HepG2 (cell line): Measurements from ENCODE around the gene CELSR2. TPM values are rescaled to one million over a fixed set of nuclear protein-coding genes. Genes with fewer than 3 reads are reported as not detected.
A peak's percentile ranks its signal among the peaks of the same experiment; 100 is the strongest.

Experiments used
- ATF7 ChIP-seq, 2 experiments: fragments of 450-650 bp in 1 of 2; sonication (generic) in 1 of 2; formaldehyde crosslinking in 1 of 2; IDR thresholded peaks; 2 replicates each; pipeline versions ENCODE4 v1.4.0 to v1.6.1; 2016 to 2020; ENCODE audit warnings: antibody characterized with exemption in 1 of 2, mild to moderate bottlenecking in 1 of 2, missing genetic modification reagents in 1 of 2
- MTF2 ChIP-seq: sonication (generic); formaldehyde crosslinking; IDR thresholded peaks from 2 replicates; pipeline ENCODE4 v1.5.0; 2020; ENCODE audit warnings: missing genetic modification reagents, borderline replicate concordance
- NAIF1 ChIP-seq: sonication (generic); formaldehyde crosslinking; IDR thresholded peaks from 2 replicates; pipeline ENCODE4 v1.5.0; 2020; ENCODE audit warnings: mild to moderate bottlenecking, missing genetic modification reagents, borderline replicate concordance
- POLR2AphosphoS5 ChIP-seq: IDR thresholded peaks from 2 replicates; pipeline ENCODE4 v1.6.1; 2012; ENCODE audit warnings: low read depth, low read length
- PRMT3 ChIP-seq: sonication (generic); formaldehyde crosslinking; IDR thresholded peaks from 2 replicates; pipeline ENCODE4 v1.8.1; 2022; ENCODE audit warnings: low read depth, mild to moderate bottlenecking, moderate library complexity, missing genetic modification reagents, borderline replicate concordance
- SIX1 ChIP-seq: sonication (generic); formaldehyde crosslinking; IDR thresholded peaks from 2 replicates; pipeline ENCODE4 v1.4.0; 2020; ENCODE audit warnings: missing genetic modification reagents, borderline replicate concordance
- SMAD3 ChIP-seq: sonication (generic); formaldehyde crosslinking; IDR thresholded peaks from 2 replicates; pipeline ENCODE4 v1.4.0; 2020; ENCODE audit warnings: missing genetic modification reagents
- SMYD3 ChIP-seq: sonication (generic); formaldehyde crosslinking; IDR thresholded peaks from 2 replicates; pipeline ENCODE4 v1.8.1; 2023; ENCODE audit warnings: mild to moderate bottlenecking, missing genetic modification reagents
- WIZ ChIP-seq: sonication (generic); formaldehyde crosslinking; IDR thresholded peaks from 2 replicates; pipeline ENCODE4 v1.5.1; 2020; ENCODE audit warnings: mild to moderate bottlenecking, missing genetic modification reagents
- ZBTB20 ChIP-seq: sonication (generic); formaldehyde crosslinking; IDR thresholded peaks from 2 replicates; pipeline ENCODE4 v1.8.1; 2023; ENCODE audit warnings: missing genetic modification reagents, low read depth, mild to moderate bottlenecking, borderline replicate concordance
- ZBTB21 ChIP-seq: sonication (generic); formaldehyde crosslinking; IDR thresholded peaks from 2 replicates; pipeline ENCODE4 v1.4.0; 2020; ENCODE audit warnings: missing genetic modification reagents
- ZFP62 ChIP-seq: sonication (generic); formaldehyde crosslinking; IDR thresholded peaks from 2 replicates; pipeline ENCODE4 v1.4.0; 2020; ENCODE audit warnings: missing genetic modification reagents
- ZFP82 ChIP-seq: sonication (generic); formaldehyde crosslinking; IDR thresholded peaks from 2 replicates; pipeline ENCODE4 v1.5.1; 2020; ENCODE audit warnings: mild to moderate bottlenecking, missing genetic modification reagents, borderline replicate concordance
- ZNF577 ChIP-seq: sonication (generic); formaldehyde crosslinking; IDR thresholded peaks from 2 replicates; pipeline ENCODE4 v1.4.0; 2020; ENCODE audit warnings: mild to moderate bottlenecking, low read depth, missing genetic modification reagents, borderline replicate concordance
- ZNF670 ChIP-seq: sonication (generic); formaldehyde crosslinking; IDR thresholded peaks from 2 replicates; pipeline ENCODE4 v1.8.0; 2022; ENCODE audit warnings: mild to moderate bottlenecking, missing genetic modification reagents, borderline replicate concordance
- polyA plus RNA-seq, 8 experiments: library from polyadenylated mRNA; depleted of rRNA in 3 of 8; stranded (reverse) in 7 of 8; unstranded in 1 of 8; fragments of >200 nt; fragmentation: Illumina TruSeq in 4 of 8; extraction: Trizol in 4 of 8; gene quantifications; 2 replicates each; pipeline versions ENCODE4 v1.2.1 to v1.2.3, GENCODE V29; 2011 to 2016; ENCODE audit warnings: low read depth in 4 of 8, missing spikeins in 1 of 8, mixed read lengths in 1 of 8; ENCODE audit not compliant: insufficient read depth in 1 of 8
- total RNA-seq, 5 experiments: library from RNA; depleted of rRNA; stranded (reverse); fragments of >200 nt; fragmentation: Illumina TruSeq; extraction: Trizol; gene quantifications; 2 replicates each; pipeline ENCODE4 v1.2.3, GENCODE V29; 2016; ENCODE audit warnings: low read depth in 1 of 5
- TF ChIP-seq, protein P1 (sequence below): sonication (generic); formaldehyde crosslinking; IDR thresholded peaks from 2 replicates; pipeline ENCODE4 v1.8.0; 2022; ENCODE audit warnings: mild to moderate bottlenecking, missing genetic modification reagents, moderate library complexity
- TF ChIP-seq, protein P2 (sequence below): sonication (generic); formaldehyde crosslinking; IDR thresholded peaks from 2 replicates; pipeline ENCODE4 v1.4.0; 2020; ENCODE audit warnings: mild to moderate bottlenecking, missing genetic modification reagents
- TF ChIP-seq, protein P3 (sequence below): sonication (generic); formaldehyde crosslinking; IDR thresholded peaks from 2 replicates; pipeline ENCODE4 v1.4.0; 2020; ENCODE audit warnings: mild to moderate bottlenecking, missing genetic modification reagents
- TF ChIP-seq, protein P4 (sequence below): IDR thresholded peaks from 2 replicates; pipeline ENCODE4 v1.6.1; 2012; ENCODE audit warnings: low read depth, low read length, improper control_type of control experiment

Gene CELSR2
- total and polyA plus RNA-seq, 2 of the 13 experiments (the other 11 are each of a cell fraction or from before 2014, with no cell fraction given) = 4.0 to 6.6 TPM

DNA sequence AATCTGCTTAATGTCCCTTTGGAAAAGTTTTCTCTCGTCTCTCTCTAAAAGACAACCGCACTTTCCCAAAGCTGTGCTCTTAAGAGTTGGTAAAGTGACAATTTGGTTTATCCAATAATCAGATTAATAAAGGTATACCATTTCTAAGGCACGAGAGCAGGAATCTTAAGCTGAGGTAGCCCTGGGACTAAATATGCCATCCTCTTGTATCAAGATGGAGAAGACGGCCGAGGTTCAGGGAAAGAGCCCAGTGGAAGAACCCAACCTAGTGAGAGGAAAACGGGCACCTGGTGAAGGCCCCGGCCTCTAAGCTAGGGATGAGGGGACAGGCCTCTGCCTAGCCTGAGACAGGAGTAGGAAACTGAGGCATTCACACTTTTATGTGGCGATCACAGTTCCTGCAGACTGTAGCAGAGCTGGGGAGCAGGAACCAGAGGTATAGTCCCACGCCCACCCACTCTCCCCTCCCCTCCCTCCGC, 36.0 kb upstream of the CELSR2 start (continued):
- TF ChIP-seq NAIF1 (CRISPR knock-in tag) = no peak
- no peak for TF ChIP-seq ZBTB20 (CRISPR knock-in tag)
- TF ChIP-seq ZFP82 = no peak
- TF ChIP-seq SMYD3 (CRISPR knock-in tag) = no peak
- no peak for TF ChIP-seq SIX1 (CRISPR knock-in tag)
- TF ChIP-seq MTF2 (CRISPR knock-in tag) = no peak
- TF ChIP-seq PRMT3 (CRISPR knock-in tag) = no peak
- TF ChIP-seq ZFP62 (CRISPR knock-in tag) = no peak
- TF ChIP-seq POLR2AphosphoS5 = peak; percentile 86; the same call in 1 of the 2 replicates
- TF ChIP-seq, protein P1, sequence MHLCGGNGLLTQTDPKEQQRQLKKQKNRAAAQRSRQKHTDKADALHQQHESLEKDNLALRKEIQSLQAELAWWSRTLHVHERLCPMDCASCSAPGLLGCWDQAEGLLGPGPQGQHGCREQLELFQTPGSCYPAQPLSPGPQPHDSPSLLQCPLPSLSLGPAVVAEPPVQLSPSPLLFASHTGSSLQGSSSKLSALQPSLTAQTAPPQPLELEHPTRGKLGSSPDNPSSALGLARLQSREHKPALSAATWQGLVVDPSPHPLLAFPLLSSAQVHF (CRISPR knock-in tag) = no peak
- TF ChIP-seq, protein P2, sequence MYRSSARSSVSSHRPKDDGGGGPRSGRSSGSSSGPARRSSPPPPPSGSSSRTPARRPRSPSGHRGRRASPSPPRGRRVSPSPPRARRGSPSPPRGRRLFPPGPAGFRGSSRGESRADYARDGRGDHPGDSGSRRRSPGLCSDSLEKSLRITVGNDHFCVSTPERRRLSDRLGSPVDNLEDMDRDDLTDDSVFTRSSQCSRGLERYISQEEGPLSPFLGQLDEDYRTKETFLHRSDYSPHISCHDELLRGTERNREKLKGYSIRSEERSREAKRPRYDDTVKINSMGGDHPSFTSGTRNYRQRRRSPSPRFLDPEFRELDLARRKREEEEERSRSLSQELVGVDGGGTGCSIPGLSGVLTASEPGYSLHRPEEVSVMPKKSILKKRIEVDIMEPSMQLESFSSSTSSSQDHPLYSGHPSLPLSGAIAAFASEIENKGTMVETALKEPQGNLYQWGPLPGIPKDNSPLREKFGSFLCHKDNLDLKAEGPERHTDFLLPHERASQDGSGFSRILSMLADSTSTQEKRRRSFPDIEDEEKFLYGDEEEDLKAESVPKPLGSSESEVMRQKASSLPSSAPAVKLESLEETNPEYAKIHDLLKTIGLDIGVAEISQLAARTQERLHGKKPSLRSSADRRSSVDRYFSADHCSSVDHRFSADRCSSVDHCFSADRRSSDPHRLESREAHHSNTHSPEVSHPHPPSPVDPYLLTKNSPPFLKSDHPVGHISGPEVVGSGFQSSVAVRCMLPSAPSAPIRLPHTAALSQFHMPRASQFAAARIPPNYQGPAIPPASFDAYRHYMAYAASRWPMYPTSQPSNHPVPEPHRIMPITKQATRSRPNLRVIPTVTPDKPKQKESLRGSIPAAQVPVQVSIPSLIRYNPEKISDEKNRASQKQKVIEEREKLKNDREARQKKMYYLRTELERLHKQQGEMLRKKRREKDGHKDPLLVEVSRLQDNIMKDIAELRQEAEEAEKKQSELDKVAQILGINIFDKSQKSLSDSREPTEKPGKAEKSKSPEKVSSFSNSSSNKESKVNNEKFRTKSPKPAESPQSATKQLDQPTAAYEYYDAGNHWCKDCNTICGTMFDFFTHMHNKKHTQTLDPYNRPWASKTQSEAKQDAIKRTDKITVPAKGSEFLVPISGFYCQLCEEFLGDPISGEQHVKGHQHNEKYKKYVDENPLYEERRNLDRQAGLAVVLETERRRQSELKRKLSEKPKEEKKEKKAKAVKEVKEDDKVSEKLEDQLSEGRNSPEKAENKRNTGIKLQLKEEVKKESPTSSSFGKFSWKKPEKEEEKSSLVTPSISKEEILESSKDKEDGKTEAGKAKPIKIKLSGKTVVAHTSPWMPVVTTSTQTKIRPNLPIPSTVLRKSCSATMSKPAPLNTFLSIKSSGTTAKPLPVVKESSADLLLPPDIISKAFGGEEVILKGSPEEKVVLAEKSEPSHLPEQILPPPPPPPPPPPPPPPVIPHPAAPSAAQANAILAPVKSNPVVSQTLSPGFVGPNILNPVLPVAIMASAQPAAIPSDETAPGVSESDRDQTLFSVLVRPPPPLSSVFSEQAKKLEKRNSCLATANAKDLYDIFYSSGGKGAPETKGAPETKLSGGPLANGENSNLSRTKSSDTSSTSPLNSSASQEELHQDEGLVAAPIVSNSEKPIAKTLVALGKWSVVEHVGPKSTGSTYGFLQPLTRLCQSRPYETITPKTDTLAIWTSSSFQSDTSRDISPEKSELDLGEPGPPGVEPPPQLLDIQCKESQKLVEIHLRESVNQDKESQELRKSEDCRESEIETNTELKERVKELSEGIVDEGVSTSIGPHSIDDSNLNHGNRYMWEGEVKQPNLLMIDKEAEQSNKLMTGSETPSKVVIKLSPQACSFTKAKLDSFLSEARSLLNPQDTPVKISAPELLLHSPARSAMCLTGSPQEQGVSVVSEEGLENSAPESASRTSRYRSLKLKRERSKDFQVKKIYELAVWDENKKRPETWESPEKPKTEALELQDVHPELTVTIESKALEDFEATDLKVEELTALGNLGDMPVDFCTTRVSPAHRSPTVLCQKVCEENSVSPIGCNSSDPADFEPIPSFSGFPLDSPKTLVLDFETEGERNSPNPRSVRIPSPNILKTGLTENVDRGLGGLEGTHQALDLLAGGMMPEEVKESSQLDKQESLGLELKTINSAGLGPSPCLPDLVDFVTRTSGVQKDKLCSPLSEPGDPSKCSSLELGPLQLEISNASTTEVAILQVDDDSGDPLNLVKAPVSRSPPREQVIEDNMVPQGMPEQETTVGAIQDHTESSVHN (CRISPR knock-in tag) = 0 out of 2 replicates have a peak, but pooled peaks have one; percentile 7
- TF ChIP-seq ATF7 (IDR thresholded peaks at IDR 0.05) = no peak
- TF ChIP-seq ATF7 (CRISPR knock-in tag; IDR thresholded peaks at IDR 0.05) = no peak
- TF ChIP-seq WIZ (CRISPR knock-in tag) = no peak
- TF ChIP-seq ZNF670 (CRISPR knock-in tag) = no peak
- TF ChIP-seq SMAD3 (CRISPR knock-in tag) = 0 out of 2 replicates have a peak, but pooled peaks have one; percentile 9
- TF ChIP-seq, protein P3, sequence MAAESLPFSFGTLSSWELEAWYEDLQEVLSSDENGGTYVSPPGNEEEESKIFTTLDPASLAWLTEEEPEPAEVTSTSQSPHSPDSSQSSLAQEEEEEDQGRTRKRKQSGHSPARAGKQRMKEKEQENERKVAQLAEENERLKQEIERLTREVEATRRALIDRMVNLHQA (CRISPR knock-in tag) = no peak
- no peak for TF ChIP-seq ZBTB21 (CRISPR knock-in tag)
- TF ChIP-seq, protein P4, sequence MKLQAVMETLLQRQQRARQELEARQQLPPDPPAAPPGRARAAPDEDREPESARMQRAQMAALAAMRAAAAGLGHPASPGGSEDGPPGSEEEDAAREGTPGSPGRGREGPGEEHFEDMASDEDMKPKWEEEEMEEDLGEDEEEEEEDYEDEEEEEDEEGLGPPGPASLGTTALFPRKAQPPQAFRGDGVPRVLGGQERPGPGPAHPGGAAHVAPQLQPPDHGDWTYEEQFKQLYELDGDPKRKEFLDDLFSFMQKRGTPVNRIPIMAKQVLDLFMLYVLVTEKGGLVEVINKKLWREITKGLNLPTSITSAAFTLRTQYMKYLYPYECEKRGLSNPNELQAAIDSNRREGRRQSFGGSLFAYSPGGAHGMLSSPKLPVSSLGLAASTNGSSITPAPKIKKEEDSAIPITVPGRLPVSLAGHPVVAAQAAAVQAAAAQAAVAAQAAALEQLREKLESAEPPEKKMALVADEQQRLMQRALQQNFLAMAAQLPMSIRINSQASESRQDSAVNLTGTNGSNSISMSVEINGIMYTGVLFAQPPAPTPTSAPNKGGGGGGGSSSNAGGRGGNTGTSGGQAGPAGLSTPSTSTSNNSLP = no peak
- no peak for TF ChIP-seq ZNF577
